NCI-H460 (cell line): ENCODE data around the gene PRPF18. TPM values are rescaled to one million over a fixed set of nuclear protein-coding genes. Genes with fewer than 3 reads are reported as not detected.

ENCODE experiments used
- DNase-seq: peaks from one replicate; pipeline ENCODE4 v3.0.0-alpha.2; 2016; ENCODE audit warnings: low read depth; ENCODE audit errors: extremely low read depth
- total RNA-seq: library from RNA; depleted of rRNA; stranded (reverse); fragments of >200 nt; shearing (Covaris generic); gene quantifications from 2 replicates; pipeline ENCODE4 v1.2.3, GENCODE V29; 2014; rRNA removed

PRPF18 gene
- total RNA-seq, 1 experiment from 2014 or later, result 28.2 TPM

GRCh38 chr10:13661256-13661655 lies 74.5 kb downstream of the PRPF18 start:
- DNase-seq, result no peak

- no peak for DNase-seq
Measured at GRCh38 chr10:13665516-13666262, 78.9 kb downstream of the PRPF18 start.

- no peak for DNase-seq
Measured at GRCh38 chr10:13668126-13668525, 81.4 kb downstream of the PRPF18 start.

- no peak for DNase-seq
Measured at GRCh38 chr10:13669182-13669855, 82.6 kb downstream of the PRPF18 start.

- no peak for DNase-seq
Measured at GRCh38 chr10:13669901-13670300, 83.1 kb downstream of the PRPF18 start.

- no peak for DNase-seq
Measured at GRCh38 chr10:13670311-13670710, 83.5 kb downstream of the PRPF18 start.

GRCh38 chr10:13671904-13672303 lies 85.1 kb downstream of the PRPF18 start:
- no peak for DNase-seq

- DNase-seq, result no peak
Measured at GRCh38 chr10:13672548-13672947, 85.8 kb downstream of the PRPF18 start.

- no peak for DNase-seq
Measured at GRCh38 chr10:13673156-13673555, 86.4 kb downstream of the PRPF18 start.

- DNase-seq, result no peak
Measured at GRCh38 chr10:13674645-13675588, 88.2 kb downstream of the PRPF18 start.

- DNase-seq, result no peak
Measured at GRCh38 chr10:13678101-13678843, 91.5 kb downstream of the PRPF18 start.

Other genes starting within 250 kb of the PRPF18 start
- gene SEPHS1, start 238.7 kb upstream of the PRPF18 start, total RNA-seq, result 46.0 and 62.0 TPM in 2 replicates
- 11.6 and 12.4 TPM in 2 replicates for gene BEND7, start 58.0 kb upstream of the PRPF18 start, total RNA-seq